GM12892 (cell line): Measurements from ENCODE around the gene IQCC.

Source experiments
- POLR2A ChIP-seq: IDR thresholded peaks from 2 replicates; pipeline ENCODE4 v1.6.1; 2011; ENCODE audit warnings: low read depth, low read length, control low read depth
- POLR2AphosphoS5 ChIP-seq: IDR thresholded peaks from 2 replicates; pipeline ENCODE4 v1.6.1; 2011; ENCODE audit warnings: low read depth, low read length, control low read depth
- TAF1 ChIP-seq: IDR thresholded peaks from 2 replicates; pipeline ENCODE4 v1.6.1; 2011; ENCODE audit warnings: low read depth, mild to moderate bottlenecking, control low read depth, low read length, borderline replicate concordance

GRCh38 chr1:32247452-32247851, 42.0 kb downstream of the IQCC start:
- TF ChIP-seq POLR2A = no peak
- no peak for TF ChIP-seq POLR2AphosphoS5
- TF ChIP-seq TAF1 = no peak
